GM12873 (cell line): Measurements from ENCODE around the gene BANF1.

Source experiments
- CTCF ChIP-seq: IDR thresholded peaks from 2 replicates; pipeline ENCODE4 v1.5.1; 2012; ENCODE audit warnings: low read depth, mild to moderate bottlenecking, moderate library complexity, low read length, control low read depth; ENCODE audit not compliant: insufficient read depth; ENCODE audit errors: missing control alignments

Gene BANF1

DNA sequence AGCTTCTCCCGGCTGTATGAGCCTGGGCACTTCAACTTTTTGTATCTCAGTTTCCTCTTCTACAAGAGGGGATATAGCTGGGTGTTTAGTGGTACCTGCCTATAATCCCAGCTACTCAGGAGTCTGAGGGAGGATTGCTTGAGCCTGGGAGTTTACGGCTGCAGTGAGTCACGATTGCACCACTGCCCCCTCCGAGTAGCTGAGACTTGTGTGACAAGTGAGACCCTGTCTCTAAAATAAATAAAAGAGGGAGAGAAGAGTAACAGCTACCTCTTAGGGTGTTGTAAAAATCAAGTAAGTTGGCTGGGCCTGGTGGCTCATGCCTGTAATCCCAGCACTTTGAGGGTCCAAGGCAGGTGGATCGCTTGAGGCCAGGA, 34.0 kb downstream of the BANF1 start:
- TF ChIP-seq CTCF = no peak

DNA sequence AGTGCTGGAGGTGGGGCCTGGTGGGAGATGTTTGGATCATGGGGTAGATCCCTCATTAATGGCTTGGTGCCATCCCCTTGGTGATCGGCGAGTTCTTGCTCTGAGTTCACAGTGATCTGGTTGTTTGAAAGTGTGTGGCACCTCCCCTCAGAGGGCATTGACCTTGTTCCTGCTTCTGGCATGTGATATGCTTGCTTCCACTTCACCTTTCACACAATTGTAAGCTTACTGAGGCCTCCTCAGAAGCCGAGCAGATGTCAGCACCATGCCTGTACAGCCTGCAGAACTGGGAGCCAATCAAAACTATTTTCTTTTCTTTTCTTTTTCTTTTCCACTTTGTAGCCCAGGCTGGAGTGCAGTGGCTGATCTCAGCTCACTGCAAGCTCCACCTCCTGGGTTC, 35.0 kb downstream of the BANF1 start:
- TF ChIP-seq CTCF = no peak

DNA sequence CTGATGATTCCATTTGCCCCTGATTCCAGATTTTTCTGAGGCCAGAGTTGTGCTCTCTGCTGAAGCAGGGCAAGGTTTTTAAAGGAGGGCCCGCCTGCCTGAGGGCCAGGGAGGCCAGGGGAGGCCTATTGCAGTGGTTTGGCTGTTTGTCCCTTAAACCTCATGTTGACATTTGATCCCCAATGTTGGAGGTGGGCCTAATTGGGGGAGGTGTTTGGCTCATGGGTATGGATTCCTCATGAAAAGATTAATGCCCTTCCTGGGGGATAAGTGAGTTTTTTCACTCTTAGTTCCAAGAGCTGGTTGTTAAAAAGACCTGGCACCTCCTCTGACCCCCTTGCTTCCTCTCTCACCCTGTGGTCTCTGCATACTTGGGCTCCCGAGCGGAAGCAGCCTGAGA, 37.5 kb downstream of the BANF1 start:
- no peak for TF ChIP-seq CTCF

DNA sequence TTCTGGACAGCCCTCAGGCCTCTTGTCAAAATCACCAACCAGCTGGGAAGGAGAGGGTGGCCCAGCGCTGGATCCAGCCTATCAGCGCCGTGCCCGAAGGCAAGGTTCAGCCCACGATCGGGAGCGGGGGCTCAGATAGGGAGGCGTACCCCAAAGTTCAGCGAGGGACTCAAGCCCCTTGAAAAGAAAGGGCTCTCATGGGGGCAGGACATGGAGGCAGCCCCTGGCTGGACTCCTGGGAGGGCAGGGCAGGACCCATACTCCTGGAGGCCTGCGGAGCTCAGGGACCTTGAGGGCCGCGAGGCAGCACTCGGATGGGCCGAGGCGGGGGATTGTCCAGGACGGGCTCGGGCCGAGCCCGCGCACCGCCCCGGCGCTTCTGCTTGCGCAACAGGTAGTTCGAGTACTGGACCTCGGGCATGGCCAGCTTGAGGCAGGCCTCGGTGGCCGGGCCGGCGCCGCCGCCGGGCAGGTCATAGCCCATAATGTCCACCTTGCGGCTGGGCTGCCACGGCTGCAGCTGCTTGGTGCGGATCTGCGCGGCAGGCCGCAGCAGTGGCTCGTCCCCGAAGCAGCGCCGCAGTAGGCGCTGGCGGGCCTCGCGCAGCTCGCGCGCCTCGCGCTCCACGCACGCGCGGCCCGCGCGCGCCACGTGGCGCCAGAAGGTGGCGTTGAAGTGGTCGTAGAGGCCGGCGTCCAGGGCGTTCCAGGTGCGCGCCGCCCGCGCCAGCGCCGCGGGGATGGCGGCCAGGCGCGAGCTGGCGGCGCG, 40.1 kb downstream of the BANF1 start:
- TF ChIP-seq CTCF = no peak

GRCh38 chr11:66042996-66043906, 40.9 kb downstream of the BANF1 start:
- no peak for TF ChIP-seq CTCF

- TF ChIP-seq CTCF = no peak
Observed at GRCh38 chr11:66044757-66045156, 42.5 kb downstream of the BANF1 start.

GRCh38 chr11:66045177-66045639, 42.9 kb downstream of the BANF1 start:
- TF ChIP-seq CTCF = peak; percentile 98
